T-helper 9 cell (primary cell): ENCODE data around the gene HLA-DRB1.
"Not testable (repeated sequence)": the region's sequence is repeated elsewhere in the genome, so short reads cannot be mapped to it uniquely, and the experiment has no call there.

Experiments
- DNase-seq: peaks from one replicate; pipeline ENCODE4 v3.0.0-alpha.2; 2020

The HLA-DRB1 gene

DNA sequence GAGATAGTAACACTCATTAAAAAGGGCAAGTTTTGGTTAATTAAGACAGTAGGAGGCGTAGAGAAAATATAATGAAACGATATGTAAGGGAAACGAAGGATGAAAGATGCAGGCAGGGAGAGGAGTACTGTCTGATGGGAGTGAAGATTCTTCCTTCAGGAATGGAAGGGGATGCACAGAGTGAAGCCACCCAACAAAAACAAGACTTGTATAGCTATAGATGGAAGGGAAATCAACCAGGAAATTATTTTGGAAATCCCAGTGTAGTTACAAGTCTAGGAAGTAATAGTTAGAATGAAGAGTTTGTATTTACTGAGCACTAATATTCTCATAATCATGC is 19.7 kb upstream of the HLA-DRB1 start:
- DNase-seq, result no peak

DNA sequence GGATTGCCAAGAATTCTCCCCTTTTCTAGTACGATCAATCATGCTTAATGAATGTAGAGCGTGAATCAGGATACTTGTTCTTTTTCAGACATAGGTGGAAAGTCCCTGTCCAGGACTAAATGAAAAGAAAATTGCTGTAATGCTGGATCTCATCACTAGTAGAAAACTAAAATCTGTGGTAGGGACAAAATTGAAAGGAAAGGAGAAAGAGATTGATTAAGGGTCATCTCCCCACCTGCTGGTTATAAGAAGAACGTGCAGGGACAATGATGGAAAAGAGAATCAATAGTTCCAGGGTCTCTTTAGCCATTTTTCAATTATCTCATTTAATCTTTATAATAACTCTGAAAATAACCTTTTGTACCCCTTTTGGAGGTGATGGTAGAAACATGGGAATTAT is 18.7 kb upstream of the HLA-DRB1 start:
- DNase-seq, result no peak

DNA sequence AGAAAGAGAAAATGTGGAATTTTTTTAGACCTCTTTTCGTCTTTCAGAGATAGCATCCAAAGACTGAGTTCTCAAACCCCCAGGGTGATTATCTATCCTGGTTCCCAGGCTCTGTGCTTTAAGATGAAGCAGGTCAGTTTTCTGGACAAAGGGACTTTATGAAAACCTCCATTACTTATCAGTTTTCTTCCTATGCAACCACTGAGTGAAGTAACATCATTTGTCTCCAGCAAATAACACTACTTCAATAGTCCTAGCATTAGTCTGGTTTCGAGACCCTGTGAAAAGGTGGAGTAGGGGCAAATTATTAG is 18.3 kb upstream of the HLA-DRB1 start:
- no peak for DNase-seq

DNA sequence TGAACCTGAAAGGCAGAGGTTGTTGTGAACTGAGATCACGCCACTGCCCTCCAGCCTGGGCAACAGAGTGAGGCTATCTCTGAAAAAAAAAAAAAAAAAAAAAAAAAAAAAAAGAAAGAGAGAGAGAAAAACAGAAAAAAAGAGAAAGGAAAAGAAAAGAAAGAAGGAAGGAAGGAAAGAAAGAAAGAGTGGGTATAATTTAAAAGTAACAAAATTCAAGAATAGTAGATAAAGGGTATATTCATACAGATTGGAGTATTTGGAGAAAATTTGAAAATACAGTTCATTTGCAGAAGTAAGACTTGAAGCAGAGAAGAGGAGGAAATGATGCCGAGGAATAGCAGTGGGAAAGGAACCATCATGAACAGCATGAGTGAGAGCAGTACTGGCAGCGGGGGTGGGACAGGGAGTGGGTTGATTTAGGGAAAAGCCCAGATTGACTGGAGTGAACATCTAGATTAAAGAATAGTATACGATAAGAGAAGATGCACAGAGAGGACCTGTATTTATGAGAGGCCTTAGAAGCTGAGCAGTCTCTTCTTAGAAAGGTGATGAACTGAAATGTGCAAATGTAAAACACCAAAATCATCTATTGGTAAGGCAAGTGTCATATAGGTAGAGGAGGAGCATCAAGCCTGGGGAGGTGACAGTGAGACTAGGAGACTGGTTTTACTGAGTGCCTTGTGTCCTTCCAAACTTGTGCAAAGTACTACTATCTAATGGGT is 17.8 kb upstream of the HLA-DRB1 start:
- no peak for DNase-seq

DNA sequence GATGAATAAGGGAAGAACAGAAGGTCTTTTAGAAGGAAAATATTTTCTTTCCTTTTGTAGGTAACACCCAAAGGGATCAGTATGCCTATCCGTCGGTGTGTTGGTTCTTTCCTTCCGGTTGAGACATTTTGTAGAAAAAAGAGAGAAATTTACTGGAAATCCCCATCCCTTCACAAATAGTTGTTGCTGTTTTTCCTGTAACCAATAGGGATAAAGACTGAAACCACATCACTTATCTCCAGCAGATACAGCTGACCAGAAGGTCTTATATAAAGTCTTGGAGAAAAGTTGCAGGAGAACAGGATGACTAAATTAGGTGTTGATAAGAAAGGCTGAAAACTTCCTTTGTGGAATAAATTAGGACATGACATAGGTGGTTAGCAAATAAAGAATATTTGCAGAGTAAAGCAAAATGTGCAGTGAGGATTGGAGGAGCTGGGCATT is 14.8 kb upstream of the HLA-DRB1 start:
- no peak for DNase-seq

DNA sequence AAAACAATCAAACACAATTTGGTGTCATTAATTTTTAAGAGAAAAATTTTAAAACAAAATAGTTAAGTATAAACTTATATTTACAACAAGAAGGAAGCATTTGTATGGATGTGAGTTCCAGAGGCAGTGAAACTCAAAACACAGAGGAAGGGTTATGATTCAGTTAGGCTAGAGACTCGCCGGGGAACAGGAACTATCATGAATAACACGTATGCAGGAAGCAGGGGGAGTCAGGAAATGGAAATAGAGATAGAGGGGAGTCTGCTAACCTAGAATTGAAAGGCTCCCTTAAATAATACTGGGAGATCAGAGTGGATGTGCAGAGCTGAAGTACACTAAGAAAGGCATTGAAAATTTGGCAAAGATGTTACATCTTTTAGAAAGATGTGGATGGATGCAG is 14.2 kb upstream of the HLA-DRB1 start:
- DNase-seq, result no peak

DNA sequence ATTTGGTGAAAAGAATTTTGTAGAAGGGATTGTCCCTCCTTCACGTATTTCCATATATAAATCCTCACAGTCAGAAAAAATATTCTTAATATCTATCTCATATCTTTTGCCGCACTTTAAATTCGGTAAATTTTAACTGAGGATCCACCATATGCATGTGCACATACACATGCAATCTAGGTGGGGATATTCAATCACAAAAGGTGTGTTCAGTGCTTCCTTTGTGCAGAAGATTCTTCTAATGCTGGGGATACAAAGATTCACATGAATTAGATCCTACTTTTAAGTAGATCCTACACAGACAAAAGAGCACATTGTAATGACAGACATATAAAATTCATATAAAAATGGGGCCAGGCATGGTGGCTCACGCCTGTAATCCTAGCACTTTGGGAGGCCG is 13.6 kb upstream of the HLA-DRB1 start:
- no peak for DNase-seq

DNA sequence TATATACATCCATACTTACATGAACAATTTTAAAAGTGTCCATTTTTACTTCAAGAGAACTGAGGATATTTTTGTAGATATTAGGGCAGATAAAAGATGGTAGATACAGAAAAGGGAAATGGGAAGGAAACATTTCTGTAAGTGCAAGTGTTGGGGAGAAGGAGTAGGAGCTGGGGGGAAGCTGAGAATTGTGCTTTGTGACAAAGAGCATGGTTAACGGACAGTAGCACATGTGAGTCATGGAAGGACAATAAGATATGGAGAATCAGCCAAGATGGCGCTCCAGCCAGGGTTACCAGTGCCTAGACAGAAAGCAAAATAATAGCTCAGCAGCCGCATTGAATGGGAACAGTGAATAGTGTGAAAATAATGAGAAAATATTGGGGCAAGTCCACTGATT is 12.7 kb upstream of the HLA-DRB1 start:
- DNase-seq, result no peak

DNA sequence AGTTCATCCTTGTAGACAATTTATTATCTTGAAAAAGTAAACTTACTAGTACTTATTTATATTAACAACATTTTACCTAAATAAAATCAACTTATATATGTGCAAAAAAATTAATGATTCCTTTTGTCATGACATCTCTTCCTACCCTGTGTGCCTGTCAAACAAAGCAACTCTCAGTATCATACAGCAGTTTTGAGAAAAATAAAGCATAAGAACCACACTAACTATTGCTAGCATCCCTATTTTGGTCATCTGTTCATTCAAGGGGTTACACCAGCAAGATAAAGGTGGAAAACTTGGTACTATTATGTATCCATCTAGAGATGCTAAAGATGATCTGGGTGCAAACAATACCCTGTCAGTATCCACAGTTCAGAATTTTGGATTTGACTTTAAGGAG is 7.4 kb upstream of the HLA-DRB1 start:
- no peak for DNase-seq

DNA sequence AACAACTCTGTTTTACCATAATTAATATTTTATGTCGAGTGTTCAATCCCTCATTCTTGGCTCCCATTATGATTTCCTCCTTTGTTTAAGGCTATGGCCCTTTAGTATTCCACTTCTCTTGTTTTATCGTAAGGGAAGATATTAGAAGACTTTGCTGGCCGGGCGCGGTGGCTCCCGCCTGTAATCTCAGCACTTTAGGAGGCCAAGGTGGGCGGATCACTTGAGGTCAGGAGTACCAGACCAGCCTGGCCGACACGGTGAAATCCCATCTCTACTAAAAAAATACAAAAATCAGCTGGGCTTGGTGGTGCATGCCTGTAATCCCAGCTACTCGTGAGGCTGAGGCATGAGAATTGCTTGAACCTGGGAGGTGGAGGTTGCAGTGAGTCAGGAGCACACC is 1.1 kb upstream of the HLA-DRB1 start:
- DNase-seq, result not testable (repeated sequence)

DNA sequence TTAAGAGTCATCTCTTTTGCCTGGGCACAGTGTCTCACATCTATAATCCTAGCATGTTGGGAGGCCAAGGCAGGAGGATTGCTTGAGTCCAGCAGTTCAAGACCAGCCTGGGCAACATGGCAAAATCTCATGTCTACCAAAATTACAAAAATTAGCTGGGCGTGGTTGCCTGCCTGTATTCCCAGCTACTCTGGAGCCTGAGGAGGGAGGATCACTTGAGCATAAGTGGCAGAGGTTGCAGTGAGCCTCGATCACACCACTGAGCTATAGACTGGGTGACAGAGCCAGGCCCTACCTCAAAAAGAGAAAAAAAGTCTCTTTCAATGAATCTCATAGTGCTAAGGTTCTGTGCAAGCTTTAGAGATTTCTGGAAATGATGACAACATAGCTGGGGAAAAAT is 1.5 kb downstream of the HLA-DRB1 start:
- no peak for DNase-seq

DNA sequence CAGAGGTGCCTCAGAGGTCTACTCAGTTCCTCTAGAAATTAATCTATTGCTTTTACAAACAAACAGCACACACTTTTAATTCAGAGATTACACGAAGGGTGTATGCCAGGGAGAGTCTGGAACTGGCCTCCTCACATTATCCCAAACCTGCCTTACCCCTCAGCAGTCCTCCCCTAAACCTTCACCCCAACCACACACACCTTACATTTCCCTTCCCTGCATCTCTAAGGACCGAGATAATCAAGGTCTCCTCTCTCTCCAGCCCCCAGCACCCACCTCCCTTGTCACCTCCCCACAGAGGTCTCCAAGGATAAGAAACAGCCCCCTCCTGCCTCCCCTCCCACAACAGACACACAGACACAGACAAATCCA is 6.1 kb downstream of the HLA-DRB1 start:
- no peak for DNase-seq

DNA sequence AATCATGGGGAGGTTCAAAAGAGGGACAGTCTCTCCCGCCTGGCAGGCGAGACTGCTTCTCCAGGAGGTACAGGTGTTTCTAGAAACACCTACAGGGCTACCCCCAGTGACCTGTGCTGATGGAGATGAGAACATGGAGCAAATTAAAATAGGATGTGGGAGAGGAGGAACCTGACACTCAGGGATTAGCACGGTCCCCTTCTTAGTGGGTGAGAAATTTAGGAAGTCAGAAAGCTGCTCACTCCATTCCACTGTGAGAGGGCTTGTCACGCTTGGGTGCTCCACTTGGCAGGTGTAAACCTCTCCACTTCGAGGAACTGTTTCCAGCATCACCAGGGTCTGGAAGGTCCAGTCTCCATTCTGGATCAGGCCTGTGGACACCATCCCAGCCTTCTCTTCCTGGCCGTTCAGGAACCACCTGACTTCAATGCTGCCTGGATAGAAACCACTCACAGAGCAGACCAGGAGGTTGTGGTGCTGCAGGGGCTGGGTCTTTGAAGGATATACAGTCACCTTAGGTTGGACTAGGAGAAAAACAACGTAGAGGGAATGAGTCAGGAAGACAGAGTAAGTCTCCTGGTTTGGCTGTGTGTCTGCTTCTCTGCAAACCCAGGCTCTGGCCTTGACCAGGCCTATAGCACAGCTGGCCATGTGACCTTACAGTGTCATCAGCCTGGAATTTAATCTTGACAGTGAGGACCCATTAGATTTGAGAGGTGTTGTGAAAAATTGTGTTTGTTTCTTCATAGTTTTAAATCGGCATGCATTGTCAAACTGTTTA is 8.1 kb downstream of the HLA-DRB1 start:
- no peak for DNase-seq

DNA sequence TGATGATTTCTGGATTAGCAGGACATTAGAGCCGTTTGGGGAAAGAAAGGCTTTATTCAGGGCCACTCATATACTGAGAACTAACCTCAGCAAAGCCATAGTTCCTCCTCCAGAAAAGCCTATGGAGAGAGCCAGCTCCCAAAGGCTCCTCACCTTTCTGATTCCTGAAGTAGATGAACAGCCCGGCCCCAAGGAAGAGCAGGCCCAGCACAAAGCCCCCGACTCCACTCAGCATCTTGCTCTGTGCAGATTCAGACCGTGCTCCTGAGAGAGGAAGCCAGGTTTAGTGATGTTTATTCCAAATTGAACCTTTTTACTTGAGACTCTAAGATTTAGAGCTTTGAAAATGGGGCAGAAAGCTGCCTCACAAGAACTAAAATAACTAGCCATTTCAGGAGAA is 9.1 kb downstream of the HLA-DRB1 start:
- DNase-seq, result no peak

DNA sequence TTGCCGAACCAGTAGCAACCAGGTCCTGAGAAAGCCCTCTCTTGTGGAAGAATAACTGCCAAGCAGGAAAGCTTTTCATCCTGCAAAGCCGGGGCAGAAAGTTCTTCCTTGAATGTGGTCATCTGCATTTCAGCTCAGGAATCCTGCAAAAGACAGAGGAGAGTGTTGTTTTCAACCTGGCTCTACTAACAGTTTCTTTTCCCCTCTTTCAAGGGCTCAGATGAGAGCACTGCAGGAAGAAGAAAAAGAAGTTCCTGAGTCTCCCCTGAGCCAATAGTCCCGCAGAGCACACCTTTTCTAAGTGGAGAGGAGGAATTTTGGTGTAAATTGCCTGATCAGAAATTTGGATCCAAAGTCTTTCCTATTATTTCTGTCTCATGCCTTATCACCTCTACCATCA is 10.7 kb downstream of the HLA-DRB1 start:
- DNase-seq, result no peak

DNA sequence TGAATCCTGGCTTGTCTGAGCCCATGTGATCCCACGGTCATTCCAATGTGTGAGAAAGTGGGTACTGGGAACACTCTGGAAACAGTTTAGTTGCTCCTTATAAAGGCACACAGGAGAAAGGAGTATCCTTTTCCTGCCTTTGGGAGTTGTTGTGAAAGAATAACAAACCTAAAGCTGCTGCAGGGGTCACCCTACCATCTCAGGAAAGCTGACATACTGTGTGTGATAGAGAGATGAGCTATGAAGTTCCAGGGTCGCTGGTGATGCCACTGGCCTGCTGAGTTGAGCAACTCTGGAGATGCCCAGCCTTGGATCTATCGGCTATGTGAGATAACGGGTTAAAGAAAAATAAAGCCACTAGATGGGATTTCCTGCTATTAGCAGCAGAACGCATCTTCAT is 12.2 kb downstream of the HLA-DRB1 start:
- not testable (repeated sequence) for DNase-seq

DNA sequence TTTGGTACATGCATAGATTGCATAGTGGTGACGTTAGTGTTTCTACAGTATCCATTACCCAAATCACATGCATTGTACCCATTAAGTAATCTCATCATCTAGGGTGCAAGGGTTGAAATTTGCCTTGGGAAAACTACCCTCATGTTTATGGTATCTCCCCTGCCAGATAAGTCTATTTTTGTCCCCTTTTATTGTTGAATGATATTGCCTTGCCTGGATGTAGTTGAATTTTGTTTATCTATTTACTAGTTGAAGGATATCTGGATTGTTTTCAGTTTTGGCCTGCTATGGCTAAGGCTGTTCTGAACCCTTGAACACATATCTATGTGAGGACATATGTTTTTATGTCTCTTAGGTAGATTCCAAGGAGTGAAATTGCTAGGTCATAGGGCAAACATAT is 13.4 kb downstream of the HLA-DRB1 start:
- DNase-seq, result no peak

DNA sequence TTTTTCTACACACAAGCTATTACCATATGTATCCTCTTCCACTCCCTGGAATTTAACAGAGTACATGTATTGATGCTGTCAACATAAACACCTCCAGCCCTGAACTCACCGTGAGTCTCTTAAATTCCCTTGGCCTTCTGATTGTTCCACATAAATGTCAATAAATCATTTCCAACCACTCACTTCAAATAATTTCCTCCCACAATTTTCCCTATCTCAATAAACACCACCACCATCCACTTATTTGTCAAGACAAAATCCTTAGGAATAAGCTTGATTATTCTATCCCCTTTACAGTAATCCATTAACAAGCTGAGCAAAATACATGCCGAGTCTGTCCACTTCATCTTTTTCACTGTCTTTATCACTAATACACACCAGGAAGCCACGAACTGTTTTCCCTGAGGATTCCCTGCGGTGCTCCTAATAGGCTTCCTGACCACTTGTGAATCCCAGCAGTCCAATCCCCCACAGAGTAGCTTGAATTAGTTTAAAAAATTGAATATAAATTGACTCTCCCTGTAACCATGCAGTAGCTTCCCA is 19.2 kb downstream of the HLA-DRB1 start:
- DNase-seq, result no peak

DNA sequence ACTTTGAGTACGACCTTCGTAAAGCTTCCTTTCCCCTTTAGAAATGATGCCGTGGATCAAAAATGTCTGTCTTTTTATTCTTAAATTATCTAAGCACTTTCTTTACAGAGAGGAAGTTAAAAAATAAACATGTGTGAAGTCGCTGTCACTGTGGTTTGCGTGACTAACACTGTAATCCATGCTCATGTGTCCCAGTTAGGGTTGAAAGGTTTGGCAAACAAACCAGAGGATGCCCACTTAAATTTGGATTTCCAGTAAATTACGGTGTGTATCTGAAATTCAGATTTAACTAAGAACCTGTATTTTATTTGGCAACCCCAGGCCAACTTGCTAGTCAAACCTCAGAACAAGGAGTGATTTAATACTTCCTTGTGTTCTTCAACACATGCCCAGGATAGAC is 21.1 kb downstream of the HLA-DRB1 start:
- no peak for DNase-seq

DNA sequence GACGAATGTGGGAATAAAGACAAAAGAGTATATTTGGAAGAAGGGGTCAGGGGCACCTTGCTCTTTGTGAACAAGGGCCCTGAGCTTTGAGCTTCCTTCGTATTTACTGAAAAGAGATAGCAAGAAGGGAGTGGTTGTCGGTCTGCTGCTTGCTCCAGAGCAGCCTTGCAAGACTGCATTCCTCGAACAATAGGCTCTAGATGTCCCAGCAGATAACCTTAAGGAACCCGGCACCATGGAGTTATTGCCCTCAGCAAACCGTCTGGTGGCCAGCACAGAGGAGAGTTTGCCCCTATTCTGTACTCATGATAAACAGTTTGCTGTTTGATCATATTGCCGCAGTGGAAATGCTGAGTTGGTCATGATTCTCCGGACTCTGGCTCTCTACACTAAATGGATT is 22.7 kb downstream of the HLA-DRB1 start:
- no peak for DNase-seq

DNA sequence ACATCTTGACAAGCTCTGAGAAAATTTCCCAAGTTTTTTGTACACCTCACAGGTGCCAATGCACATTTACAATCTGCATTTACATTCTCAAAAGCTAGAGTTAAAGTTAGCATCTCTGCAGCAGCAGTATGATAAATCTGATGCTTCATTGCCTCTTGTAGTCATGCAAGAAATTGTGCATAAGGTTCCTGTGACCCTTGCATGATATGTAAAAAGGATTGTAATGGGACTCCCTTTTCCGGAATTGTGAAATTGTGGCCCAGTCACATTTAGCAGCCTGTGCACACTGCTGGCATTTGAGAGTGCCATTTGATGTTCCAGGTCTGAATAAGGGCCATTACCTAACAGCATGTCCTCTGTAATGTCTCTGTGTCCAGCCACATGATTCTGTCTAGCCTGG is 24.1 kb downstream of the HLA-DRB1 start:
- no peak for DNase-seq

DNA sequence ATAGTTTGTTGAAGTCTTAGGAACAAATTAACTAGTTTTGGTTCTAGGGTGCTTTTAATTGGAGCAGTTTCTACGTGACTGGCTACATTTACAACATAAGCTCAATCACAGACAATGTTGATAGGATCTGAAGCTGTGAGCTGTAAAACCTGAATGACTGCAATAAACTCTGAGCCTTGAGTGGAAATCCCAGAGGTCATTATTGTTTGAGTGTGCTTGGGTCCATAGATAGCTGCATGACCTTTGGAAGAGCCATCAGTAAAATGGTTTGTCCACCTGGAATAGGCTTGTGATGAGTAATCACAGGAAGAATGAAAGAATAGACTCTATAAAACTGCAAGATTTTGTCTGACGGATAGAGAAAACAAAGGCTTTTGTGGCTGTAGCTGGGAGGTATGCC is 26.7 kb downstream of the HLA-DRB1 start:
- no peak for DNase-seq

DNA sequence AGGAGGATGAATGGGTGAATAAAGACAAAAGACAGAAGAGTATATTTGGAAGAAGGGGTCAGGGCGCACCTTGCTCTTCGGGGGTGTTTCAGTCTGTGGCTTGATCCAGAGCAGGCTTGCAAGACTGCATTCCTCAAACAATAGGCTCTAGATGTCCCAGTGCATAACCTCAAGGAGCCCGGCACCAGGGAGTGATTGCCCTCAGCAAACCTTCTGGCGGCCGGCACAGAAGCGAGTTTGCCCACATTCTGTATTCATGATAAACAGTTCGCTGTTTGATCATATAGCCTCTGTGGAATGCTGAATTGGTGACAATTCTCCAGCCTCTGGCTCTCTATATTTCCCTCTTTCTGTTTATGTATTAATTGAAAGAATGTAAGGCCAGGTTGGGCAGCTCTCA is 29.9 kb downstream of the HLA-DRB1 start:
- DNase-seq, result no peak

DNA sequence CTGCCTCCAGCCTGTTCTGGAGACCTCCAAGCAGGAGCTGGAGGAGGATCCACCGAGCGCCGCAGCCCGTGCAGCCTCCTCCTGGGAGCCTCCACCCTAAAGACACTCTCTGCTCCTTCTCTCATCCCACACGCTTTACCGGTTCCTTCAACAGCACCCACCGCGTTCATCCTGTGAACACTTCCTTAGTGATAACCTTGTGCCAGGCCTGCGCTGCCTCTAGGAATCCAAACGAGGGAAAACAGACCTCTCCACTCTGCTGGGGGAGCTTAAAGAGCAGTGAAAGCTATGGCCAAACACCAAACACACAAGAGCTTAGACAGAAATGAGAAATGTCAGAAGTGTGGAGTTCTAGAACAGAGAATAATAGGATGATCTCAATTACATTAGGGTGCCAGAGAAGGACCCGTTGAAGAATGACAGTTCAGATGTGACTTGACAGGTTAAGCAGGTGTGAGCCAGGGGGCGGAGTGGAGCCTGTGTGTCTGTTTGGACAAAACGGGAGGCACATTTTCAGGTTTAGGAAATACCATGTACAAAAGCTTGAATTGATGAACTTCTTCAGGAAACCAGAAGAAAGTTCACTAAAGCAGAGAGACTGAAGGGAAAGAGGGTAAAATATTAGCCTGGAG is 31.1 kb downstream of the HLA-DRB1 start:
- DNase-seq, result no peak
